Measurements from ENCODE around the gene WHRN.
A peak's percentile ranks its signal among the peaks of the same experiment; 100 is the strongest.

Gene WHRN

DNA sequence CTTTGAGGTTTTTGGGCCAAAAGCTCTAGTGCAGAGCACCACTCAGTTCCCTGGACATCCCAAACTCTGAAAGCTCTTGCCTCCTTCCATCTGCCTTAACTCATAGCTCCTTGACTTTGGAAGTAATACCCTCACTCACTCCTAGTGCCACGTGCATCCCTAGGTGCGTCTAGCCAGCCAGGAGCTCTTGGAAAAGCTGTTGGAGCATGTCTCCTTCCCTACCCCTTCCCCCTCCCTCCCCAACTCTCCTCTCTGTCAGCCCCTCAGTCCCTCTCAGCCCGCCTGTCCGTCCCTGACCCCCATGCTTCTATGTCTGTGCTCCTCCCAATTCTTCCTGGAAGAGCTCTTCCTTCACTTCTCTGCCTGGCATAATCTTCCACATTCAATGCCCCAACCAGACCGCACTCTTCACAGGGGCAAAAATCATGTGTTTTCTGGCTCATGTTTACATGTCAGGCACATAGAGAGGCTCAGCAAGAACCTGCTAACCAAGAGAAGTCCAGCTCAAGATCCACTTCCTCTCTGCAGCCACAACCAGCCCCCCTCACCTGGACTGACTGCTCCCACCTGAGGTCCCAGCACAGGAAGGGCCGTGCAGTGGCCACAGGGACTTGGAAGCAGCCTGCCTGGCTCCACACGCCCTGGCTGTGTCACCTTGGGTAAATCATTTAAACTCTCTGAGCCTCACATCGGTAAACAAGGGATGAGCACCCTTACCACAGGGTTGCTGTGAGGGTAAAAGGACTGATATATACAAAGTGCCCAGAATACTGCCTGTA, 58.4 kb downstream of the WHRN start:
- no peak for DNase-seq (ENCODE audit: low spot score)

DNA sequence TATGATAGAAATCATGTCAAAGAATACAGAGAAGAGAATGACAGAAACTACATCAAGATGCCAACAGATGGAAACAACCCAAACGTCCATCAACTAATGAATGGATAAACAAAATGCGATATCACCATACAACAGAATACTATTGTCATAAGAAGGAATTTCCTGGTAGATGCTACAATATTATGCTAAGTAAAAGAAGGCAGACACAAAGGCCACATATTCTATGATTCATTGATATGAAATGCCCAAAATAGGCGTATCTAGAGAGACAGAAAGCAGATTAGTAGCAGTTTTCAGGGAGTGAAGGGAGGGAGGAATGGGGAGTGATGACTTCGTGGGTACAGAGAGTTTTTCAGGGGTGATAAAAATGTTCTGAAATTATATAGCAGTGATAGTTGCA, 59.2 kb downstream of the WHRN start:
- DNase-seq (ENCODE audit: low spot score) = no peak

DNA sequence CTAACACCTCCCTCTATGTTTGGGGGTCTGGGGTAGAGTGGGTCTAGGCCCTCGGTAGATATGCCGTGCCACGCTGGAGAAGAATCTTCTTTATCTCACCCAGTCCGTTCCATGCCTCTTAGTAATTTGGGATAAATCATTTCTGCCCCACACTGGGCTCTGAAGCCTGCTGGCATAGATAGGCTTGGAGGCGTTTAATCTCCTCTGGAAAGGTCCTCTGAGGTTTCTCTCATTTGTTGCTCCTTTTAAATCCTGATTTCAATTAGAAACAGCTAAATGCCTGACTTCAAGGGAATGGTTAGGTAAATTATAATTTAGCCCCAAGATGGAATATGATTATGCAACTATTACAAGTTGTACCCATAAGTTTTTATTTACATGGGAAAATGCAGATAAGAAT, 59.7 kb downstream of the WHRN start:
- no peak for DNase-seq (ENCODE audit: low spot score)

DNA sequence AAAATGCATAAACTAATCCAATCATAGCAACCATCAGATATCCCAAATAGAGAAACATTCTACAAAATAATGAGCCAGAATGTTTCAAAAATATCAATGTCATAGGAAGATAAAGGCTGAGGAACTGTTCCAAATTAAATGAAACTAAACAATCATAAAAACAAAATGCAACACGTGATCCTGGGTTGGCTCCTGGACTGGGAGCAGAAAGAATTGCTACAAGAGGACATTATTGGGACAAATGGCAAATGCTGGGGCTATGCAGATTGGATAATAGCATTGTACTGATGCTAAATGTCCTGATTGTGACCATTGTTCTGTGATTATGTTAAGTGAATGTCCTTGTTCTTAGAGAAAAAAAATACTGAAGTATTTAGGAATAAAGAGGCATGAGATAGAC, 63.3 kb downstream of the WHRN start:
- DNase-seq (ENCODE audit: low spot score) = no peak

DNA sequence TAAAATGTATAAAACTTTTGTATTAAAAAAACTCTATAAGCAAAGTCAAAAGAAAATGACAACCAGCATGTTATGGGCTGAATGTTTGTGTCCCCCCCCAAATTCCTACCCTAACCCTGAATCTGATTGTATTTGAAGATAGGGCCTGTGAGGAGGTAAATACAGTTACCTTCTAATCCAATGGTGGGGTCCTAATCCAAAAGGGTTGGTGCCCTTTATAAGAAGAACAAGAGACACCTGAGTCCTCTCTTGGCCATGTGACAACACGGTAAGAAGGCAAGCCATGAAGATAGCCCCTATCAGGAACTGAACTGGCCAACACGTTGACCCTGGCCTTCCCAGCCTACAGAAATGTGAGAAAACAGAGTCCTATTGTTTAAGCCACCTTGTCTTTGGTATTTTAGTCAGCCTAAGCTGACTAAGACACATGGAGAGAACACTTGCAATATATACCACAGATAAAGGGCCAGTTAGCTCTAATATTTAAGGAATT, 67.8 kb downstream of the WHRN start:
- DNase-seq (ENCODE audit: low spot score) = no peak

DNA sequence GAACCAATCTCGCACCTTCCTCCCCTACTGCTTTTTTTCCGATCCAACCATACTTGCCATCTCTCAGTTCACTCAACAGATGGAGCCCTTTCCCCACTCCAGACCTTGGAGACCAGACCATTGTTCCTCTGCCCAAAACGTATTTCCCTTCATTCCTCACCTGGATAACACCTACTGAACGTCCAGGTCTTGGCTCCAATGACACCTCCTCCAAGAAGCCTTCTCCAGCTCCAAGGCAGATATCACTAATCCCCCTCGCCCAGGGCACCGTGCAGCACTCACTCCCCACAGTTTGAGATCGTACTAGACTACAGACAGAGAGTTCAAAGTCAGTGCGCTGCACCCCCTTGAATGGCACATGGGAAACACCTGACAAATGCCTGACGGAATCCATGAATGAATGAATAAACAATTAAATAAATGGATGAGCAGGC, 70.4 kb downstream of the WHRN start:
- DNase-seq (ENCODE audit: low spot score) = peak; percentile 66

DNA sequence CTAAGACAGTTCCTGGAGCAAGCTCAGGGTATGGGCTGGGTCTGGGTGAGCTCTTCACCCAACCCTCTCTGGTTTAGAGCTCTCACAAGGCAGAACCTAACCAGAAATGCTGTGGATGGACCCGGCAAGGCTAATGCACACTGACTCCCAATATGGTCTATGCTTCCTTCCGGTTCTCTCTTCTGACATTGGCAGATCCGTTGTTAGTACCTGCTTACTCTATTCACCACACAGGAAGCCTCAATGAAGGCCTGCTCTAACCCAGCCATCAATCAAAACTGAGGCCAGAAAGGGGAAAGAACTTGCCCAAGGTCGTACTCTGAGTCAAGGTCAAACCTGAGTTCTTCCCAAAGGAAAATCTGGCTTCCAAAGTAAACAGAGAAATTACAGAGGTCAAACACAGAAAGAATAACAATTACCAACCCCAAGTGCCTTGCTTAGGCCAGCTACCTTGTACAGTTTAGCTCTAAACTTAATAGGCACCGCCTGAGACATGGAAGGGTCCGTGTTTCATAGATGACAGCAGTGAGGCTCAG, 71.5 kb downstream of the WHRN start:
- no peak for DNase-seq (ENCODE audit: low spot score)

DNA sequence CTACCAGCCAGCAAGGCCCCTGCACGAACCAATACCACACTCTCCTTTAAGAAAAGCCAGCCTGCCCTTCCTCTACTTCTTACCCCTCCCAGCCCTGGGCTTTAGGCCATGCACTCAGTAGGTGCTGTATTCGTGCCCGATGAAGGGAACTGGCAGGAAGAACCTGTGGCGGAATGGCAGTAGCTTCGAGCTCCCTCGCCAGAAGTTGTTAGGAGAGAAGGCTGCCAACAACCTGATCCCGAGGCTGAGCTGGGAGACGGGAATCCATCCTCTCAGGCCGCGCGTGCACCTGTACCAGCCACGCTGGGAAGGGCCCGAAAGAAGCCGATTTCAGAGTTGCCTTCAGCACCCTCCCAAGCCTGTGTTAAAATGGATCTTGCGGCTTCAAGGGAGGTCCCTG, 72.2 kb downstream of the WHRN start:
- no peak for DNase-seq (ENCODE audit: low spot score)

DNA sequence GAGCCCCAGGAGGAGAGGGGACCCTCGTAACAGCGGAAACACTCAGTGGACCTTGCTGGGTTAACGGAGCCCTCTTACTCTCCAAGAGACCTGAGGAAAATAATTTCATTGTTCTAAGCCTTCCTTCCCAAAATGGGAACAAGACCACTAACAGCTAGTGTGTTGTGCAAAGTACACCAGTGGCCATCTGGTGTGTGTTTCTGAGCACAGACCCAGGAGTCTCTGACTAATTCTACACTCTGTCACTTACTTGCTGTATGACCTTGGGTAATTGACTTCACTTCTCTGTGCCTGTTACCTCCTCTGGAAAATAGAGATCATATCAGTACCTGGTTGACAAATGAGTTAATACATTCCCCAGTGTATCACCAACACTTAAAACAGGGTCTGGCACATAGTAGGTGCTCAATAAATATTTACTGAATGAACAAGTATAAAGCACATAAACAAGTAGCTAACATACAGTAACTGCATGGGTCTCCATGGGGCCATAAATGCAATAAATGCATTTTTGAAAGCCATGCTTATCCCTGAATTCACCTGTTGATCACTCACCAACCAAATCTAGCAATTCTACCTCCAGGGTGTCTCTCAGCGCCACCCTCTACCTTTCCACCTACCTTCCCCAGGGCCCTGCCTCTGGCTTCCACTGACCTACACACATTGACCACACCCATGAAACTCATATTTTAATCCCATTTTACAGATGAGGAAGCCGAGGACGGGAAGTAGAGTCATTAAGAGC, 72.8 kb downstream of the WHRN start:
- no peak for DNase-seq (ENCODE audit: low spot score)

DNA sequence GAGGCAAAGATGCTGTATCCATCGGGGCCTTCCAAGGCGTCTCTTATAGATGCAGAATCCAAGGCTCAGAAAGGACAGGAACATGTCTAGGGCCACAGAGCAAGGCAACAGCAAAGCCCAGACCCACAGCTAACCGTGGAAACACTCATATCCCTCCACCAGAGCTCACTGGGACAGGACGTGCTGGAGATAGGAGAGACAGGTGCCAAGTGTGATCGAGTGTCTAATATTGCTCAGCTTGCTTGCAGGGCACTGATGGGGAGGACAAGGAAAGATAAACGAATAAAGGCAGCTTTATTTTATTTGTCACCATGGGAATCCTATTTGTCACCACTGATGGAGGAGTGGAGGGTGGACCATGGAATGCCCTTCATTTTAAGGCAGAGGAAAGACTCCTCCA, 73.5 kb downstream of the WHRN start:
- no peak for DNase-seq (ENCODE audit: low spot score)

DNA sequence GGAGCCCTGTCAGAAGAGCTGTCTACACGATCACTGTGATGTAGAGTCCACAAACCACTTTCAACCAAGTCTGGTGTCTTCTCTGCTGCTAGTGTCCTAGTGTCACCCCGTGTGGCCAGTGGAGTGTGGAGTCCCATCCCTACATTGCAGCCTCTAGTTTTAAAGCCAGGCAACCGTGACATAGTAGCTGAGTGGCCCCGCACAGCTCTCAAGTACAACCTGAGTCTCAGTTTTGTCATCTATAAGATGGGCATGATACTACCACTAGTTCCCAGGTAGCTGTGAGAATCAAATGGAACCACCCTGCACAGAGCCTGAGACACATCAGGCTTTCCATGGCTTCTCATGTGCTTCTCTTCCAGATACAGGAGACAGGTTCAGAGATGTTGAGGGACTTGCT, 74.3 kb downstream of the WHRN start:
- DNase-seq (ENCODE audit: low spot score) = no peak

DNA sequence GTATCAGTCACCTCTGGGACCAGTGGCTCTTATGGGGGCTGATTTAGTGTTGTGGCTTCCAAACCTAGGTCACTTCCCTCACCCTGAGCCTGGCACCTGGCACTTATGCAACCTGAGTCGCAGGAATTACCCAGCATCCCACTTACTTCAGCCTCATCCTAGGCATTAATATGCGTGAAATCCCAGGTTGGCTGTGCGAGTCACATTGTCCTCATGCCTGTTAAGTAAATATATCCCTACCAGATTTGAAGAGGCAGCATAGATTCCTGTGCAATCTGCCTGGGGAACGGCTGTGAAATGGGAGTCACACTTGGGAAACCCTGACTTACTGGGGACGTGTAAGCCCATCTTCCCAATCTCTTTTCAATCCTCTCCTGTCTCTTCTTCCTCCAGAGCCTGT, 74.8 kb downstream of the WHRN start:
- DNase-seq (ENCODE audit: low spot score) = no peak

DNA sequence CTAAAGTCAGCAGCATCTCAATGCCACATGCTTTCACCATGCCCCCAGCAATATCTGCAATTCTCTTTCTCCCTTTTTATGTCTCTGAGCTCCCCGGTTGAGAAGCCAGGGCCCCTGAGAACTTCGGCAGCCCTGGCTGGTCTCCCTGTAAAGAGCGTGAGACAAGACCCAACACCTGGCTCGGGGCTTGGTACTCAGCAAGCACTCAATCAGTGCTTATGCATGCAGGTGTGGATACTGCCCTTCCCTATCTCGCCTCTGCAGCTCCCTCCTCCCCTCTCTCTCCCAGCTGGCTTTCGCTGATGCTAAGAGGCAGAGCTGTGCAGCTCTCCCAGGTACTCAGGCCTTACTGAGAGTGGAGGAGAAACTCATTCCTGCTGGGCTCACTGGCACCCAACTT, 75.8 kb downstream of the WHRN start:
- DNase-seq (ENCODE audit: low spot score) = no peak

DNA sequence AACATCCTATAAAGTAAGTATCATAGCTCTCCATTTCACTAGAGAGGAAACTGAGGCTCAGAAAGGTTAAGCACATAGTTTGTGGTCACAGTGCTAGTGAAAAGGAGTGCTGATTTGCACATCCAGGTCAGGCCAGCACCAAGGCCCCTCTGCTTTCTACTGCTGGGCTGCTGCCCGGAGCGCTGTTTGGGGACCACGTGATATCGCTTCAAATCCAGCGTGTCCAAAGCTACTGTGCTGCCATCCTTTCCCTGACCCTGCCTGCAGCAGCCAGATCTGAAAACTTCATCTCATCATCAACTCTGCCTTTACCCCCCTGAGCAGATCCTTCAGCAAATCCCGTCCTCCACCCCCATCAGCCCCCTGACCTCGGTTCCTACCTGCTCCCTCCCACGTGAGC, 76.8 kb downstream of the WHRN start:
- DNase-seq (ENCODE audit: low spot score) = no peak

DNA sequence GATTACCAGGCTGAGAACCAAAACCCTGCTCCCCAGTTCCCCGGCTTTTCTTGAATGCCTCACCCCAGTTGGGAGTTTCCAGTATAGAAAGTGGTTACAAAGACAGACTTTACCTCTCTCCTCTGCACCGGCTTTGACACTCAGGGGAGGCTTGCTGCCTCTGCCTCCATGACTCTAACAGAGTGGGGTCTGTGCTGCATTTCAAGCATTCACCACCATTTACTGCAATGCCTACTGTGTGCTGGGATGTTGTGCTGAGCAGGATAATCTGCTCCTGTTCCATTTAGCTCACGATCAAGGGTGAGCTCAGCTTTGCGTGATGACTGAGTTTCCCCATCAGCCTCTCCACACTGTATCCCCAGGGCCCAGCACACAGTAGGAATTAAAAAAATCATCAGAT, 77.6 kb downstream of the WHRN start:
- no peak for DNase-seq (ENCODE audit: low spot score)

DNA sequence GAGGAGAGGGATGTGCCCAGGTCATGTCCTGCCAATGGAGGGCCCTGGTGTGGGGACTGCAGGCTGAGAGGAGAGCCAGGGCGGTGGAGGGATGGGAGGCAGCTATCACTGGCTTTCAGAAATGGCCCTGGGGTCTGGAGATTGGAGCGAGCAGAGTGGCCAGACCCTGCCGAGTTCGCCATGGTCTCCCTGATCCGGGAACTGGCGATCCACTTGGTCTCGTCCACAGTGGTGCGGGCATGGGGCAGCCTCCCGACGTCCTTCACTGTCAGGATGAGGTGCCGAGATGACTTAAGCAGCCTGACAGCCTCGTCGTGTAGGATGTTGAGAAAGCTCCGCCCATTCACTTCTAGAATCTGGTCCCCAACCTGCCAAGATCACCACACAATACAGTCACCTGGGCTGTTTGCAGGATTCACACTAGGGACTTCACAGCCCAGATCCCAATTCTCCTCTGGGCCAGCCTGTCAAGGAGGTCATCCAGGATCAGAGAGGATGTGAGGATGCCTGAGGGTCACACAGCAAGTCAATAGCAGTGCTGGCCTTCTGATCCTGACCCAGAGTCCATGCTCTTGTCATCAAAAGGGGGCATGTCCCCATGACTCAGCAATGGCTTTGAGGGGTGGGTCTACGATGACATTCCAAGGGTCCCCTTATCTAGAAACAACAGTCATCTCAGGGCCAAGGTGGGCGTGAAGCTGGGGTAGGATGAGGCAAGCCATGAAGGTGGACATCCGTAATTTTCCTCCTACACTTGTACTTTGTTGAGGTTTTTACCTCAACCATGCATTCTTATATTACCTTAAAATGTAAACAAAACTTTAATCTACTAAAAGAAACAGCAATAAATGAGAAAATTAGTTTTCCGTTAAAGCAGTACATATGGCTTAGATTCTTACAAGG, 79.0 kb downstream of the WHRN start:
- DNase-seq (ENCODE audit: low spot score) = no peak

DNA sequence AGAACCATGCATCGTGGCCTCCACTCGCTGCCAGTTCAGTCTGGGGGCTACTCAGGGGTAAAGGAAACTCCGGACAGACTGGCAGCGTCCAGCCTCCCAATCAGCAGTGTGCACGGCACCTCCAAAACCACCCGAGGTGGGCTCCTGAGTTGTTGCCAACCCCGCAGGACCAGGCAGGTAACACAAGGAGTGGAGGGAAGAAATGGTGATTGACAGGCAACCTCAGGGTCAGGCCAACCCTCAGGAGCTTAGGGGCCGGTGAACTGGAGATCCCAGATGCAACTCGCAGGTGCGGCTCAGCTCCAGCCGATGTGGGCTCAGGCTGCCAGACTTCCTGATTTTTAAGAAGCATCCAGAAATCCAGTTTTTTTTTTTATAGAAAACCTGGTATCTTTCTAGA, 80.1 kb downstream of the WHRN start:
- DNase-seq (ENCODE audit: low spot score) = no peak

DNA sequence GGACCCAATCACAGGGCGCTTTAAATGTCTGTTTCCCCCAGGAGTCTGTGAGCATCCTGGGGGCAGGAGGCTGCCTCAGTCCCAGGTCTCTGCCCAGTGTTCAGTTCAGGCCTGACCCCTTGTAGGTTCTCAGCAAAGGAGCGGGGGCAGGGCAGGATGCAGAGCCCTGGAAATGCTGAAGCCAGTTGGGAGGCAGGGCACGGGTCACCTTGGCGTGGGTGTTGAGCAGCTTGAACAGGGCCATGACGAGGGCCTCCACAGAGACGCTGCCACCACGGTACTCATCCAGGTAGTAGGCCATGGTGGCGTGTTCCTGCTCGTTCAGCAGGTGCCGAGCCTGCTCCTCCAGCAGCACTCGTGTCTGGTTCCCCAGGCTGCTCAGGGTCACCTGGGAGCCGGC, 81.1 kb downstream of the WHRN start:
- DNase-seq (ENCODE audit: low spot score) = no peak

DNA sequence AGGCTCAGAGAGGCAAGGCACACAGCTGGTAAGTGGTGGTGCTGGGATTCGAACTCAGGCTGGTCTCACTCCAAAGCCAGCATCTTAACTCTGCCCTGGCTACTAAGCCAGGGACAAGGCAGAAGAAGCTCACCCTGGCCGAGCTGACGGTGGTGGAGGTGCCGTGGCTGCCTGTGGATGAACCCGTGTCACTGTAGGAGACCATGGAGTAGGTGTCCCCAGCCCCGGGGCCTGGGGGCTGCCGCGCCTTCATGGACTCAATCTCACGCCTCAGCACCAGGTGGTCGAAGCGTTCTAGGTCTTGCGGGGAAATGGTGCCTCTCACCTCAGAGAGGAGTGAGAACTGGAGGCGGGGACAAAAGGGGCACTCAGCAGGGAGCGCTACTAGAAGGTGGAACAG, 82.1 kb downstream of the WHRN start:
- DNase-seq (ENCODE audit: low spot score) = no peak

DNA sequence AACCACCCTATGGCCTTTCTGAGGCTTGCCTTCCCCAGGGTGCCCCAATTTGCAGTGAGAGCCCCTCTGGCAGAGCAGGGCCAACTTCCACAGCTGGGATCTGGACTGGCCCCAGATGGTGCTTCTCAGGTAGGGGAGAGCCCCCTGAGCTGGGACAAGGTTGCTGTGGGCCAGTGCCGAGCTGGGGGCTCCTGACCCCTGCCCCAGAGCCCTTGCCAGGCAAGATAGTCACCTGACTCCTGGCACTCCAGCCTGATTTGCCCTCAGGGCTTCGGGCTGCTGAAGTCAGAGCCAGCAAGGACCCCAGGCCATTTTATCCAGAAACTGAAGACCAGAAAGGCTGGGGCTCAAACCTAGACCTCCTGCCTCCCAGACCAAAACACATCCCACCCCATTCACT, 84.1 kb downstream of the WHRN start:
- DNase-seq (ENCODE audit: low spot score) = no peak

DNA sequence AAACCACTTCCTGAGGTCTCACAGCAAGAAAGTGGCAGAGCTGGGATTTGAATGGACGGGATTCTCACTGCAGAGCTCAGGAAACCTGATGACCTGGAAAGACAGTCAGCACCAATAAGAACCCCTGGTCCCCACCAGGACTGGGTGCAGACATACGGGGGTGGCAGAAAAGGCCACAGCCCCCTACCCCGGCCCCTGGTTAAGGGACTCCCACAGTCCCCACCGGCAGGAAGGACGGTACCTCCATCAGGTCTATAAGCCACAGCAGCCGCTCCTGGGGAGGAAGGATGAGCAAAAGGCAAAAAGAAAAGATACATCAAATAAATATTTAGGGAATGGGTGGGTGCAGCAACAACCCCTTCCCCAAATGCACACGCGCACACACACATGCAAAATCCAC, 85.5 kb downstream of the WHRN start:
- DNase-seq (ENCODE audit: low spot score) = no peak

DNA sequence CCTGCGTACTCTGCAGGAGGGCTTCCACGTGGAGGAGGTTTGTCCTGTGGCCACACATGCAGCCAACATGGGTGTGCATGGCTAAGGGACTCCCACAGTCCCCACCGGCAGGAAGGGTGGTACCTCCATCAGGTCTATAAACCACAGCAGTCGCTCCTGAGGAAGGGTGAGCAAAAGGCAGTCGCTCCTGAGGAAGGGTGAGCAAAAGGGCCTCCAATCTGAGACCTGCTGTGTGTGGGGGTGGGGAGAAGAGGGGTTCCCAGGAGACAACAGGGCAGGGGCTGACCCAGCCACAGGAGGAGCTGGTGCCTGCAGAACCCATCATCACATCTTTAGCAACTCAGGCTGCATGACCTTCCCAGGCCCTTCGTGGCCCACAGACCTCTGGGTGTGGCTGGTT, 87.2 kb downstream of the WHRN start:
- DNase-seq (ENCODE audit: low spot score) = no peak
